ENCODE measurements around the gene CNDP1.

CNDP1 gene

GRCh38 chr18:74529811-74530583, 4.3 kb upstream of the CNDP1 start:
- TF ChIP-seq CTCF (conservative IDR thresholded peaks at IDR 0.05) (no peak), ZFX (IDR thresholded peaks at IDR 0.05) (no peak)
- H3K27ac ChIP-seq = no peak overlapping the region

DNA sequence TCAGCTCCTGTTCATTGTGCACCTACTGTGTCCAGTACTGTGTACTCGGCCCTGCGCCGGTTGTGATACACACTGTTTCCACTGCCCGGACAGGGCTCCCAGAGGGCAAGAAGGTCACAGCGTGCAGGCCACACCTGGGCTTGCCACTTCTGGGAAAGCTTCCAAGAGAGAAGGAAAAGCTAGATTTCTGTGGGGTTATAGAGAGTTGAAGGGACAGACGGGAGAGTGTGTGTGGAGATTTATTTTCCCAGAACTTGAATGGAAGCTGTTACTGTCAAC, 3.8 kb upstream of the CNDP1 start:
- no peak overlapping the region for H3K27ac ChIP-seq
- no peak for TF ChIP-seq ZFX (IDR thresholded peaks at IDR 0.05)
- TF ChIP-seq CTCF (conservative IDR thresholded peaks at IDR 0.05) = no peak

DNA sequence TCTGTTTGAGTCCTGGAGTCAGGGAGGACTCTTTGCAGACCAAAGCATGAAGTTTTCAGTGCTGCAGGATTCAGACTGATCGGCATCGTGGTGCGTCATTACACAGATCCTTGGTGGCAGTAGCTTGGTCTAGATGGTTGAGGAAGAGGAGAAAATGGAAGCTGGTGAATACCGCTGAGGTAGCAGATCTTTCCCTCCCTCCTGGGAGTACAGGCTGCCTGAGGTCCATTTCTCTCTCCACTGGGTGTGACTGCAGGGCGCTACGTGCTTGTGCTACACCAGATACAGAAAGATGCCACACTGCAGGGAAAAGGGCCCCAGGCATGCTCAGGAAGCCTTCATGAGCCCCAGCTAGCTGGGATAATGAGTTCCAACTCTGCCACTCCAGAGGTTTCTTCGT, 3.3 kb upstream of the CNDP1 start:
- H3K27ac ChIP-seq = no peak overlapping the region
- TF ChIP-seq CTCF (conservative IDR thresholded peaks at IDR 0.05) (no peak), ZFX (IDR thresholded peaks at IDR 0.05) (no peak)

GRCh38 chr18:74532511-74533025, 1.7 kb upstream of the CNDP1 start:
- no peak for TF ChIP-seq ZFX (IDR thresholded peaks at IDR 0.05)
- TF ChIP-seq CTCF (conservative IDR thresholded peaks at IDR 0.05) = no peak
- no peak overlapping the region for H3K27ac ChIP-seq

- TF ChIP-seq CTCF (conservative IDR thresholded peaks at IDR 0.05) = no peak
- TF ChIP-seq ZFX (IDR thresholded peaks at IDR 0.05) = no peak
- H3K27ac ChIP-seq = no peak overlapping the region
Observed at GRCh38 chr18:74533666-74534065, 634 bp upstream of the CNDP1 start.

- TF ChIP-seq CTCF (conservative IDR thresholded peaks at IDR 0.05) = no peak
- no peak for TF ChIP-seq ZFX (IDR thresholded peaks at IDR 0.05)
- no peak overlapping the region for H3K27ac ChIP-seq
Observed at GRCh38 chr18:74534981-74535649, 815 bp downstream of the CNDP1 start.

DNA sequence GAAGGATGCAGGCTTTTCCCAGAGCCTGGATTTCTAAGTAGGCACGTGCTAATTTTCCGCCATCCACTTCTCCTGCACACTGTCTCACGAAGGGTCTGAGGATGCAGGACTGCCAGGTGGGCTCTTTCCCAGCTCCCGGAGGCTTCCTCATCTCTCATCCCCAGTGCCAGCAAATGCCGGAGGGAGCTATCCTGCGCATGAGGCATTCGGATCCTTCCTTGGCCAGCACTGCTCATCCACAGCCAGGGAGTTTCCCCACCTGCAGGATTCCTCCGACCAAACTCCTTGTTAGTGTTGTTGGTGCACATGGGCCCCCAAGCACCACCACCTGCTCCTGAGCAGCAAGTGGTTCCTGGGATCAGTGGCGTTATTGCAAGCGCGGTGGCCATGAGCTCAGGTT, 5.0 kb downstream of the CNDP1 start:
- no peak for TF ChIP-seq CTCF (conservative IDR thresholded peaks at IDR 0.05)
- no peak for TF ChIP-seq ZFX (IDR thresholded peaks at IDR 0.05)
- no peak overlapping the region for H3K27ac ChIP-seq
